ENCODE results near the gene ARMC8.

ARMC8 gene

GRCh38 chr3:138157743-138158142 is 29.4 kb upstream of the ARMC8 start:
- TF ChIP-seq, protein P1, sequence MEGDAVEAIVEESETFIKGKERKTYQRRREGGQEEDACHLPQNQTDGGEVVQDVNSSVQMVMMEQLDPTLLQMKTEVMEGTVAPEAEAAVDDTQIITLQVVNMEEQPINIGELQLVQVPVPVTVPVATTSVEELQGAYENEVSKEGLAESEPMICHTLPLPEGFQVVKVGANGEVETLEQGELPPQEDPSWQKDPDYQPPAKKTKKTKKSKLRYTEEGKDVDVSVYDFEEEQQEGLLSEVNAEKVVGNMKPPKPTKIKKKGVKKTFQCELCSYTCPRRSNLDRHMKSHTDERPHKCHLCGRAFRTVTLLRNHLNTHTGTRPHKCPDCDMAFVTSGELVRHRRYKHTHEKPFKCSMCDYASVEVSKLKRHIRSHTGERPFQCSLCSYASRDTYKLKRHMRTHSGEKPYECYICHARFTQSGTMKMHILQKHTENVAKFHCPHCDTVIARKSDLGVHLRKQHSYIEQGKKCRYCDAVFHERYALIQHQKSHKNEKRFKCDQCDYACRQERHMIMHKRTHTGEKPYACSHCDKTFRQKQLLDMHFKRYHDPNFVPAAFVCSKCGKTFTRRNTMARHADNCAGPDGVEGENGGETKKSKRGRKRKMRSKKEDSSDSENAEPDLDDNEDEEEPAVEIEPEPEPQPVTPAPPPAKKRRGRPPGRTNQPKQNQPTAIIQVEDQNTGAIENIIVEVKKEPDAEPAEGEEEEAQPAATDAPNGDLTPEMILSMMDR (IDR thresholded peaks at IDR 0.05; ENCODE audit: low read depth, low read length): no peak

DNA sequence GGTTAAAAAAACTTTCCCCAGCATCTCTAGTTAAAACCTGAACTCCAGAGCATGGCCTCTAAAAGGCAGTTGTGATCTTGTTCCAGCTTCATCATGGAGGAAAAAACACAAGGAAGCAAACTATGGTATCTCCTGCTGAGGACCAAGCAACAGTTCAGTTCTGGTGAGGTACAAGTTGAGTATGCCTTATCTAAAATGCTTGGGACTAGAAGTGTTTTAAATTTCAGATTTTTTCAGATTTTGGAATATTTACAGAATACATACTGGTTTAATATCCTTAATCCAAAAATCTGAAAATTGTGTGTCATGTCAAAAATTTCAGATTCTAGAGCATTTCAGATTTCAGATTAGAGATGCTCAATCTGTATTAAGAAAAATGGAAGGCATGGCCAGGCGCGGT is 22.0 kb upstream of the ARMC8 start:
- DNase-seq (ENCODE audit: extremely low read depth, low read depth): no peak
- TF ChIP-seq, protein P1 (IDR thresholded peaks at IDR 0.05; ENCODE audit: low read depth, low read length): no peak

More at GRCh38 chr3:138157743-138158142, 29.4 kb upstream of the ARMC8 start:
- no peak for DNase-seq (ENCODE audit: extremely low read depth, low read depth)

DNA sequence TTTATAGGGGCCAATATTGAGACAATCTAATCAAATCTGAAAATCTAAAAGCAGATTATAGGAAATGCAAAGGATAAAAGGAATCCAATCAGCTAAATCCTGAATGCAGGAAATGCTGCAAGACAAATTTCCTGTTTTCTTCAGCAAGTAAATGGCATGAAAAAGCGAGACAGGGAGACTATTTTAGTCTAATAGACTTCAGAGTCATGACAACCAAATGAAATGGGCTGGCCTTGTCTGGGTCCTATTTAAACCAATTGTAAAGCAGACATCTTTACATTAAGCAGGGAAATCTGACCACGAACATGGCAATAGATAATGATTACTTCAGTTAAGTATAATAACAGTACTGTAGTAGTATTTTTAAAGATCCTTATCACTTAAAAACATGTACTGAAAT is 14.5 kb upstream of the ARMC8 start:
- TF ChIP-seq, protein P1 (IDR thresholded peaks at IDR 0.05; ENCODE audit: low read depth, low read length): no peak
- DNase-seq (ENCODE audit: extremely low read depth, low read depth): no peak

DNA sequence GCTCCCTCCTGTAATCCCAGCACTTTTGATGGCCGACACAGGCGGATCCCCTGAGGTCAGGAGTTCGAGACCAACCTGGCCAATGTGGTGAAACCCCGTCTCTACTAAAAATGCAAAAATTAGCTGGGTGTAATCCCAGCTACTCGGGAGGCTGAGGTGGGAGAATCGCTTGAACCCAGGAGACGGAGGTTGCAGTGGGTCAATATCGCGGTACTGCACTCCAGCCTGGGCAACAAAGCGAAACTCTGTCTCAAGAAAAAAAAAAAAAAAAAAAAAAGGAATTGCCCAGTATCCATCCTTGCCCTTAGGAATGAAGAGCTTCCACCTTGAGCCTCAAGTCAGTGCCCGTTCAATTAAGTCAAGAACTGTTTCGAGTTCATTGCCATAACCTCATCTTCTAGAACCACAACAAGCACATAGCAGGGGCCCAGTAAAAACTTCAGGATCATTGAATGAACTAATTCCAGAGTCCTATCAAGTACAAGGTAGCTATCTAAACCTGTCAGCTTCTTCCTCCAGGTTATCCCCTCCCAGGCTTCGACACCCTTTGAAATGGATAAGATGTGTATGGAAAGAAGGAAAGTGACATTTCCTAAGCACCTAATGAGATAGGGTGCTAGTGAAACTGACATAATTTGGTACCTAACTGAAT is 13.2 kb upstream of the ARMC8 start:
- no peak for DNase-seq (ENCODE audit: extremely low read depth, low read depth)
- TF ChIP-seq, protein P1 (IDR thresholded peaks at IDR 0.05; ENCODE audit: low read depth, low read length): no peak

DNA sequence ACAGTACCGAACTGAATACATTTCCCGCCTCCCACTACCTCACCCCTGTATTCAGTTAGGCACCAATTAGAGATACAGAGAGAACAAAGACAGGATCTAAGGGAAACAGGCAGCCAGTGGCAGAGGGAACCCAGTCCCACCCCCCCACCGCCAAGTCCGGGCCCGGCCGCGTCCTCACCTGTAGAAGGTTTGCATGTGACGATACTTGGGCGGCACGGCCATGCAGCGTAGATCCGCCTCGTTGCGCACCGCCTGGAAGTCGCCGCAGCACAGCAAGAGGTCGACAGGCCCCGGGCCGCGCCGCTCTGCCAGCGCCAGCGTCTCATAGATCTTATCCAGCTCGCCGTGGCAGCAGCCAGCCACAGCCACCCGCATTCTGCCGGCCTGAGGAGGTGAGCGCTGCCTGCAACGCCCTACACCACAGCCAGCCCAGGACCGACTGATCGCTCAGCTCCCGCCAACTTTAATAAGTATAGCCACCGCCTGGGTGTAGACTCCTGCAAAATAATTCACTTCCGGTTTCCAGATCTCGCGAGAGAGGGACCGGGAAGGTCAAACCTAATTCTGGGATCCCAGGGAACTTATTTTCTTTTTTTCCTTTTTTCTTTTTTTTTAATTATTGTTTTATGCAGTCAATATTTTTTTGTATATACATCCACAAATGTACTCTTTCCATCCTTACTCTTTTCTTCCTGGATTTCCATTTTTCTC is 12.5 kb upstream of the ARMC8 start, which contains the start of gene DBR1:
Gene DBR1 (minus strand): TSS at position 501 of the 711 bp plus-strand sequence. CDS start 126 bp downstream, at position 375.
- TF ChIP-seq, protein P1 (IDR thresholded peaks at IDR 0.05; ENCODE audit: low read depth, low read length): no peak
- DNase-seq (ENCODE audit: extremely low read depth, low read depth): peak; percentile 43

- DNase-seq (ENCODE audit: extremely low read depth, low read depth): no peak
- TF ChIP-seq, protein P1 (IDR thresholded peaks at IDR 0.05; ENCODE audit: low read depth, low read length): peak; percentile 16
These were observed 6.6 kb upstream of the ARMC8 start for GRCh38 chr3:138180375-138181029.

GRCh38 chr3:138184994-138185393 is 2.1 kb upstream of the ARMC8 start:
- TF ChIP-seq, protein P1 (IDR thresholded peaks at IDR 0.05; ENCODE audit: low read depth, low read length): no peak
- no peak for DNase-seq (ENCODE audit: extremely low read depth, low read depth)

Data from AG09319 (cell line).